K562 (cell line): Measurements from ENCODE around the gene ATF6B. TPM values are rescaled to one million over a fixed set of nuclear protein-coding genes. Genes with fewer than 3 reads are reported as not detected.

ENCODE experiments used
- ARID2 ChIP-seq: fragments of 450-650 bp; IDR thresholded peaks from 2 replicates; pipeline ENCODE4 v1.6.1; 2017; ENCODE audit warnings: antibody characterized with exemption, mild to moderate bottlenecking
- ATF1 ChIP-seq, 2 experiments: fragments of 450-650 bp in 1 of 2; IDR thresholded peaks; 2 replicates each; pipeline ENCODE4 v1.6.1; 2016; ENCODE audit warnings: missing compliant biosample characterization in 1 of 2, missing genetic modification characterization in 1 of 2
- CREB1 ChIP-seq, 2 experiments: sonication (generic) in 1 of 2; formaldehyde crosslinking in 1 of 2; IDR thresholded peaks; 2 replicates each; pipeline versions ENCODE4 v1.6.1 to v1.8.0; 2012 to 2022; ENCODE audit warnings: inconsistent platforms in 1 of 2, mild to moderate bottlenecking in 1 of 2, missing genetic modification reagents in 1 of 2, moderate library complexity in 1 of 2
- EP300 ChIP-seq: IDR thresholded peaks from 2 replicates; pipeline ENCODE4 v1.6.1; 2012; ENCODE audit warnings: low read length, improper control_type of control experiment
- GATAD2B ChIP-seq: fragments of 450-650 bp; IDR thresholded peaks from 2 replicates; pipeline ENCODE4 v1.6.1; 2017; ENCODE audit warnings: mild to moderate bottlenecking, borderline replicate concordance
- HCFC1 ChIP-seq: IDR thresholded peaks from 2 replicates; pipeline ENCODE4 v1.6.1; 2012; ENCODE audit warnings: low read depth, low read length, improper control_type of control experiment
- MBD2 ChIP-seq: sonication (generic); IDR thresholded peaks from 2 replicates; pipeline ENCODE4 v1.6.1; 2016; ENCODE audit warnings: low read depth, borderline replicate concordance
- MEF2A ChIP-seq: IDR thresholded peaks from 2 replicates; pipeline ENCODE4 v1.6.1; 2011; ENCODE audit warnings: low read depth, mild to moderate bottlenecking, low read length, moderate library complexity; ENCODE audit not compliant: control insufficient read depth
- OTX1 ChIP-seq: fragments of 450-650 bp; formaldehyde crosslinking; IDR thresholded peaks from 2 replicates; pipeline ENCODE4 v1.4.0; 2022; ENCODE audit warnings: mild to moderate bottlenecking
- RB1 ChIP-seq: fragments of 450-650 bp; IDR thresholded peaks from 2 replicates; pipeline ENCODE4 v1.6.1; 2017; ENCODE audit warnings: low read depth, mild to moderate bottlenecking
- UBTF ChIP-seq, 2 experiments: IDR thresholded peaks; 2 replicates each; pipeline ENCODE4 v1.6.1; 2012; ENCODE audit warnings: improper control_type of control experiment in 2 of 2, low read depth in 2 of 2, low read length in 2 of 2, borderline replicate concordance in 1 of 2
- USF2 ChIP-seq: sonication (generic); formaldehyde crosslinking; IDR thresholded peaks from 2 replicates; pipeline ENCODE4 v1.5.0; 2020; ENCODE audit warnings: missing genetic modification reagents
- VEZF1 ChIP-seq: fragments of 200-800 bp; sonication (Bioruptor generic); IDR thresholded peaks from 2 replicates; pipeline ENCODE4 v1.6.1; 2017; ENCODE audit warnings: missing genetic modification characterization, missing compliant biosample characterization
- ZBTB2 ChIP-seq: fragments of 450-650 bp; IDR thresholded peaks from 2 replicates; pipeline ENCODE4 v1.6.1; 2016; ENCODE audit warnings: antibody characterized with exemption
- ZNF24 ChIP-seq: fragments of 450-650 bp; IDR thresholded peaks from 2 replicates; pipeline ENCODE4 v1.6.1; 2016
- ZNF766 ChIP-seq: fragments of 200-800 bp; sonication (Bioruptor generic); conservative IDR thresholded peaks from 2 replicates; pipeline ENCODE4 v1.6.1; 2016; ENCODE audit warnings: missing genetic modification characterization, missing compliant biosample characterization
- ZNF780A ChIP-seq: fragments of 250-450 bp; sonication (Bioruptor Pico); IDR thresholded peaks from 2 replicates; pipeline ENCODE4 v1.5.0; 2021; ENCODE audit warnings: mild to moderate bottlenecking
- polyA plus RNA-seq, 8 experiments: library from polyadenylated mRNA; depleted of rRNA in 4 of 8; stranded (reverse) in 5 of 8; unstranded in 3 of 8; fragments of >200 nt; fragmentation: Nextera tagmentation in 2 of 8; fragmentation: Illumina TruSeq in 1 of 8; extraction: Ambion mirVana in 2 of 8; extraction: Trizol in 1 of 8; gene quantifications; 2 replicates each; pipeline versions ENCODE4 v1.2.1 to v1.2.3, GENCODE V29; 2011 to 2014; ENCODE audit warnings: inconsistent platforms in 1 of 8, missing spikeins in 1 of 8
- total RNA-seq, 7 experiments: library from RNA; depleted of rRNA in 6 of 7; stranded (reverse); fragments of >200 nt in 6 of 7; fragmentation: Illumina TruSeq in 2 of 7; extraction: Trizol in 2 of 7; gene quantifications; 2 replicates each; pipeline versions ENCODE4 v1.2.1 to v1.2.3, GENCODE V29; 2011 to 2021; ENCODE audit warnings: low replicate concordance in 1 of 7

ATF6B gene
- total and polyA plus RNA-seq, 9 of the 15 experiments (the other 6 are each of a cell fraction or from before 2014, with no cell fraction given) = 20.7 to 131 (median 31.7) TPM

- peak; percentile 91 for TF ChIP-seq ATF1 (CRISPR knock-in tag; IDR thresholded peaks at IDR 0.05)
- TF ChIP-seq ATF1 (tag; IDR thresholded peaks at IDR 0.05) = peak; percentile 98
- TF ChIP-seq HCFC1 = peak; percentile 83
- 0 out of 2 replicates have a peak, but pooled peaks have one; percentile 24 for TF ChIP-seq ZNF24
- peak; percentile 99 for TF ChIP-seq CREB1 (IDR thresholded peaks at IDR 0.05)
- TF ChIP-seq CREB1 (CRISPR knock-in tag; IDR thresholded peaks at IDR 0.05) = peak; percentile 99
- TF ChIP-seq GATAD2B = peak; percentile 48; the same call in 1 of the 2 replicates
- TF ChIP-seq UBTF (IDR thresholded peaks at IDR 0.05; ENCODE audit: borderline replicate concordance in 1 of 2, low read depth in 2 of 2, low read length in 2 of 2) = peak in 1 of 2 experiments; percentile 19; a peak in 1 of 4 replicates
- TF ChIP-seq OTX1 (CRISPR knock-in tag) = peak; percentile 15; the same call in 1 of the 2 replicates
- peak; percentile 47; the same call in 1 of the 2 replicates for TF ChIP-seq ZBTB2
- TF ChIP-seq VEZF1 = peak; percentile 84
- TF ChIP-seq MBD2 = peak; percentile 94
- TF ChIP-seq ZNF766 (CRISPR knock-in tag) = 0 out of 2 replicates have a peak, but pooled peaks have one; percentile 16
- TF ChIP-seq ARID2 = peak; percentile 7; the same call in 1 of the 2 replicates
- TF ChIP-seq USF2 = no peak
- peak; percentile 55 for TF ChIP-seq RB1
- peak; percentile 34; the same call in 1 of the 2 replicates for TF ChIP-seq EP300
- TF ChIP-seq ZNF780A (CRISPR knock-in tag) = no peak
- no peak for TF ChIP-seq MEF2A
Observed at GRCh38 chr6:32153564-32154513, 25.8 kb upstream of the ATF6B start, which contains the start of gene PPT2 (continued).
